AG08395 (cell line): Measurements from ENCODE around the gene KCNJ12.
"Not testable (repeated sequence)": the region's sequence is repeated elsewhere in the genome, so short reads cannot be mapped to it uniquely, and the experiment has no call there.

ENCODE experiments used
- DNase-seq: peaks from one replicate; pipeline ENCODE4 v3.0.0; 2012; ENCODE audit warnings: mixed read lengths, low spot score

The KCNJ12 gene

GRCh38 chr17:21452377-21453143 is 76.4 kb downstream of the KCNJ12 start:
- DNase-seq, result peak; percentile 49

- no peak for DNase-seq
Measured at GRCh38 chr17:21453144-21453898, 77.2 kb downstream of the KCNJ12 start.

- not testable (repeated sequence) for DNase-seq
Measured at GRCh38 chr17:21454006-21454405, 77.8 kb downstream of the KCNJ12 start.

GRCh38 chr17:21454441-21454840 is 78.3 kb downstream of the KCNJ12 start:
- no peak for DNase-seq

GRCh38 chr17:21455761-21456160 is 79.6 kb downstream of the KCNJ12 start:
- DNase-seq, result no peak

- not testable (repeated sequence) for DNase-seq
Measured at GRCh38 chr17:21456449-21456848, 80.3 kb downstream of the KCNJ12 start.

GRCh38 chr17:21457051-21458026 is 81.2 kb downstream of the KCNJ12 start:
- peak; percentile 94 for DNase-seq

GRCh38 chr17:21458054-21458453 is 81.9 kb downstream of the KCNJ12 start:
- no peak for DNase-seq

GRCh38 chr17:21459536-21459935 is 83.4 kb downstream of the KCNJ12 start:
- DNase-seq, result no peak

- DNase-seq, result no peak
Measured at GRCh38 chr17:21460358-21460757, 84.2 kb downstream of the KCNJ12 start.

GRCh38 chr17:21462237-21462636 is 86.1 kb downstream of the KCNJ12 start:
- no peak for DNase-seq

GRCh38 chr17:21463204-21463661 is 87.1 kb downstream of the KCNJ12 start:
- DNase-seq, result no peak

GRCh38 chr17:21463779-21464407 is 87.7 kb downstream of the KCNJ12 start:
- no peak for DNase-seq

GRCh38 chr17:21464611-21465021 is 88.5 kb downstream of the KCNJ12 start:
- no peak for DNase-seq

GRCh38 chr17:21466550-21466949 is 90.4 kb downstream of the KCNJ12 start:
- DNase-seq, result no peak

- DNase-seq, result no peak
Measured at GRCh38 chr17:21467196-21467595, 91.0 kb downstream of the KCNJ12 start.

- no peak for DNase-seq
Measured at GRCh38 chr17:21467739-21468490, 91.8 kb downstream of the KCNJ12 start.
